Measurements from ENCODE around the gene RPTOR.

GRCh38 chr17:80859002-80859941, 314.6 kb downstream of the RPTOR start:
- TF ChIP-seq POLR2AphosphoS5 (IDR thresholded peaks at IDR 0.05; ENCODE audit: borderline replicate concordance, low read depth, low read length) (no peak), EZH2 (IDR thresholded peaks at IDR 0.05) (no peak)
